Upper lobe of left lung (tissue), 6 donors: Measurements from ENCODE around the gene GOLGA6L7. TPM values are rescaled to one million over a fixed set of nuclear protein-coding genes. Genes with fewer than 3 reads are reported as not detected.
"Not testable (repeated sequence)": the region's sequence is repeated elsewhere in the genome, so short reads cannot be mapped to it uniquely, and the experiment has no call there.

ENCODE experiments used
- ATAC-seq, 2 donors: fragments of 200-7000 bp; cut with Tn5 transposase; one replicate each; pipeline ENCODE4 v1.9.1; 2022; ENCODE audit warnings: mild to moderate bottlenecking in 2 of 2, moderate library complexity in 2 of 2; ENCODE audit not compliant: low FRiP score in 2 of 2
- DNase-seq, 2 donors: peaks; one replicate each; pipeline ENCODE4 v3.0.0-alpha.2; 2019 to 2020
- H3K27ac ChIP-seq, 4 donors: fragments of 200-600 bp; sonication (generic); one replicate each; pipeline ENCODE4 v1.5.1; 2016 to 2019
- H3K27me3 ChIP-seq, 4 donors: fragments of 200-600 bp; sonication (generic); one replicate each; pipeline ENCODE4 v1.5.1; 2017 to 2019
- H3K36me3 ChIP-seq, 4 donors: fragments of 200-600 bp; sonication (generic); one replicate each; pipeline ENCODE4 v1.5.1; 2016 to 2019
- H3K4me1 ChIP-seq, 4 donors: fragments of 200-600 bp; sonication (generic); one replicate each; pipeline ENCODE4 v1.5.1; 2018 to 2019
- H3K4me3 ChIP-seq, 4 donors: fragments of 200-600 bp; sonication (generic); one replicate each; pipeline ENCODE4 v1.5.1; 2017 to 2019; ENCODE audit warnings: mild to moderate bottlenecking in 2 of 4, moderate library complexity in 1 of 4
- H3K9me3 ChIP-seq, 4 donors: fragments of 200-600 bp; sonication (generic); one replicate each; pipeline ENCODE4 v1.5.1; 2018 to 2019
- WGBS, 2 donors: methylation state at CpG; one replicate each; pipeline ENCODE4 v1.1.5; 2017 to 2018; 5-methylcytosine and 5-hydroxymethylcytosine counted together
- total RNA-seq, 6 donors: library from RNA; depleted of rRNA in 4 of 6; stranded (reverse); fragments of >200 nt in 4 of 6; gene quantifications; one replicate each; pipeline versions ENCODE4 v1.1.0 to v1.2.1, GENCODE V29; 2016 to 2021
- TF ChIP-seq, protein P1 (sequence below), 6 experiments: fragments of 450-650 bp in 4 of 6; fragments of 200-600 bp in 2 of 6; sonication (generic) in 2 of 6; IDR thresholded peaks; one replicate each; pipeline ENCODE4 v1.5.1; 2016 to 2019; ENCODE audit warnings: antibody characterized with exemption in 6 of 6
- donor health status: DM: no; HTN: no; CAD: no; lungs with moderate emphysema.
- donor health status: DM: no; HTN: yes; CAD: no; lungs with severe emphysema.

Gene GOLGA6L7
- total RNA-seq, 6 donors from 2014 or later: not detected

- ATAC-seq: not testable (repeated sequence)
- WGBS, 2 donors: 63 to 65% methylated on average over 4 of the region's 4 CpGs
Observed at GRCh38 chr15:28811852-28812550, 36.4 kb downstream of the GOLGA6L7 start.

DNA sequence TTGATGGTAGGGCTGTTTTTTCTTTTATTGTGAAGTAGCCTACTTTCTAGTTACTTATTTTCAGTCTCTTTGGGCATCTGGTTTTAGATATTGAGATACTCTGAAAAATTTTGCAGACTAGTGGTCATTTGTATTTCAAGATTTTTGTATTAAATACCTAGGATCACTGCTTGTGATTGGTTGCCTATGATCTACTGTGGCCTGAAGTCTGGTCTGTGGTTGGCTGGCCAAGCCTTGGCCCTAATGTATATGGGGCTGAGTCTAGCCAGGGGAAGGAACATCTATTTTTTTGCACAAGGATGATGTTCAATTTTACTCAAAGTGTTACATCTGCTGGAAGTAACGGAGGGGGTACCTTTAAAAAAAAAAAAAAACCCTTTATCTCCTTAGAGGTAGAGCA lies 38.0 kb downstream of the GOLGA6L7 start:
- H3K27ac ChIP-seq, DNase-seq, H3K27me3 ChIP-seq, ATAC-seq, H3K36me3 ChIP-seq, H3K9me3 ChIP-seq, H3K4me1 ChIP-seq, H3K4me3 ChIP-seq: not testable (repeated sequence)
- WGBS, 2 donors: 88 to 94% methylated on average over 1 of the region's 1 CpG

More at GRCh38 chr15:28811852-28812550, 36.4 kb downstream of the GOLGA6L7 start:
- not testable (repeated sequence) for H3K27ac ChIP-seq, H3K27me3 ChIP-seq, H3K4me3 ChIP-seq, H3K36me3 ChIP-seq, DNase-seq, H3K4me1 ChIP-seq, H3K9me3 ChIP-seq

GRCh38 chr15:28808136-28808535 lies 40.3 kb downstream of the GOLGA6L7 start:
- not testable (repeated sequence) for H3K4me1 ChIP-seq, H3K27me3 ChIP-seq, H3K4me3 ChIP-seq, DNase-seq, H3K9me3 ChIP-seq, ATAC-seq, H3K36me3 ChIP-seq, H3K27ac ChIP-seq
- 71 to 72% methylated on average over 5 of the region's 5 CpGs for WGBS, 2 donors

- H3K4me3 ChIP-seq, H3K4me1 ChIP-seq, ATAC-seq, DNase-seq, H3K36me3 ChIP-seq, H3K9me3 ChIP-seq, H3K27me3 ChIP-seq, H3K27ac ChIP-seq: not testable (repeated sequence)
- 60 to 67% methylated on average over 1 to 2 of the region's 2 CpGs for WGBS, 2 donors
Observed at GRCh38 chr15:28800366-28800765, 48.1 kb downstream of the GOLGA6L7 start.

GRCh38 chr15:28798234-28798633 lies 50.2 kb downstream of the GOLGA6L7 start:
- H3K4me3 ChIP-seq, DNase-seq, H3K4me1 ChIP-seq, H3K36me3 ChIP-seq, ATAC-seq, H3K27ac ChIP-seq, H3K27me3 ChIP-seq, H3K9me3 ChIP-seq: not testable (repeated sequence)
- 64 to 79% methylated on average over 2 of the region's 2 CpGs for WGBS, 2 donors

DNA sequence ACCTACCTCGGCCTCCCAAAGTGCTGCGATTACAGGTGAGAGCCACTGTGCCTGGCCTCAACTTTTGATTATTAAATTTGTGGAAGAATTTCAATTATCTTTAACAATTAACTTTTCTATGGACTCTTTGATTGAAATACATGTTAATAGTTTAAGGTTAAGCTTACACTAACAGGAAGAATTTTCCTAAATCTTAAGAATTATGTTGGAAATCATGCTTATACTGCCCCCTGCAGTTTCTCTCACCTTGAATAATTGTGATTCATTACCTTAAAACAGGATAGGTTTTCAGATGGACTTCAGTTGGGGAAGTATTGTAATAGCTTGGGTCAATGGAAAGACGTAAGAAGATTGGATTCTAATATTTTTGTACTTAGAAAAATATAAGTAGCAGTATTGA lies 54.2 kb downstream of the GOLGA6L7 start:
- not testable (repeated sequence) for H3K4me1 ChIP-seq, H3K4me3 ChIP-seq, H3K27ac ChIP-seq, H3K36me3 ChIP-seq, ATAC-seq, H3K27me3 ChIP-seq, H3K9me3 ChIP-seq, DNase-seq
- TF ChIP-seq, protein P1, sequence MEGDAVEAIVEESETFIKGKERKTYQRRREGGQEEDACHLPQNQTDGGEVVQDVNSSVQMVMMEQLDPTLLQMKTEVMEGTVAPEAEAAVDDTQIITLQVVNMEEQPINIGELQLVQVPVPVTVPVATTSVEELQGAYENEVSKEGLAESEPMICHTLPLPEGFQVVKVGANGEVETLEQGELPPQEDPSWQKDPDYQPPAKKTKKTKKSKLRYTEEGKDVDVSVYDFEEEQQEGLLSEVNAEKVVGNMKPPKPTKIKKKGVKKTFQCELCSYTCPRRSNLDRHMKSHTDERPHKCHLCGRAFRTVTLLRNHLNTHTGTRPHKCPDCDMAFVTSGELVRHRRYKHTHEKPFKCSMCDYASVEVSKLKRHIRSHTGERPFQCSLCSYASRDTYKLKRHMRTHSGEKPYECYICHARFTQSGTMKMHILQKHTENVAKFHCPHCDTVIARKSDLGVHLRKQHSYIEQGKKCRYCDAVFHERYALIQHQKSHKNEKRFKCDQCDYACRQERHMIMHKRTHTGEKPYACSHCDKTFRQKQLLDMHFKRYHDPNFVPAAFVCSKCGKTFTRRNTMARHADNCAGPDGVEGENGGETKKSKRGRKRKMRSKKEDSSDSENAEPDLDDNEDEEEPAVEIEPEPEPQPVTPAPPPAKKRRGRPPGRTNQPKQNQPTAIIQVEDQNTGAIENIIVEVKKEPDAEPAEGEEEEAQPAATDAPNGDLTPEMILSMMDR (IDR thresholded peaks at IDR 0.05): peak in 1 of 6 experiments; percentile 10
- 81% methylated on average over 3 of the region's 3 CpGs for WGBS, 2 donors

Other genes starting within 250 kb of the GOLGA6L7 start
- 10 to 100 TPM in 1 of 6 donors, 1 to 10 TPM in 4, under 1 TPM in 1; 0.61 to 19.9 (median 2.4) TPM for gene GOLGA8M, start 136.2 kb downstream of the GOLGA6L7 start, total RNA-seq
- gene APBA2, start 37.3 kb upstream of the GOLGA6L7 start, total RNA-seq: 1 to 10 TPM; 3.2 to 7.9 (median 6.0) TPM